Caki2 (cell line): ENCODE measurements around the gene RUNX1. TPM values are rescaled to one million over a fixed set of nuclear protein-coding genes. Genes with fewer than 3 reads are reported as not detected.

ENCODE experiments used
- DNase-seq: peaks from one replicate; pipeline ENCODE4 v3.0.0-alpha.2; 2015; ENCODE audit warnings: low read depth
- in situ Hi-C: cut with HindIII; loops from 2 replicates; pipeline ENCODE4 v1.10.0; 2016; ENCODE audit warnings: low sequenced_read_pairs, low pct_unique_long_range_greater_than_20kb, mixed read lengths
- total RNA-seq: library from RNA; depleted of rRNA; stranded (reverse); fragments of >200 nt; shearing (Covaris generic); gene quantifications from 2 replicates; pipeline ENCODE4 v1.2.3, GENCODE V29; 2014; ENCODE audit warnings: low replicate concordance

RUNX1 gene
- total RNA-seq, 1 experiment from 2014 or later: 4.8 TPM

DNA sequence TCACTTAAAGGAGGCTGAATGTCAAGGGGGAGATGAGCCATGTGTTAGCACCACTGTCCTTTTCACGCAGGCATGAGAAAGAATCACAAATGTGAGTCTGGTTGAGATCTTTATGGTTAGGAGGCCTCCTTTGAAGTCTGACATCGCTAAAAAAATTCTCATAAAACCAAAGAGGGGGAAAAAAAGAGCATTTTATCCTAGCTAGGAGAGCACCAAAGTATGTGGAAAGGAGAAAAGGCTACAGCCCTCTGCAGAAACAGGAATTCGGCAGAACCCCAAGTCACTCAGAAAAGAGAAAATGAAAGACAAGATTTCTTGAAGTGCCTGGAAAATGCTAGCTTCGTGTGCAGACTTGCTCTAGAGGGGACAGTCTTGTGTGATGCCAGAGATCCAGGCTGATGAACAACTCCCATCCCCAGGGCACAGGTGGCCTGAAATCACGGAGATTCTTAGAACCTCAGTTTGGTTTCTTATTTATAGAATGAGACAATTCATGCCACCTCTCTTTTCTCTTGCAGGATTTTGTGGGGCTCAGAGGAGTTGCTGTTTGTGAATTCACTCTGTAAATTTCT is 61.5 kb downstream of the RUNX1 start:
- DNase-seq: no peak
- in situ Hi-C loops: no loop called here

DNA sequence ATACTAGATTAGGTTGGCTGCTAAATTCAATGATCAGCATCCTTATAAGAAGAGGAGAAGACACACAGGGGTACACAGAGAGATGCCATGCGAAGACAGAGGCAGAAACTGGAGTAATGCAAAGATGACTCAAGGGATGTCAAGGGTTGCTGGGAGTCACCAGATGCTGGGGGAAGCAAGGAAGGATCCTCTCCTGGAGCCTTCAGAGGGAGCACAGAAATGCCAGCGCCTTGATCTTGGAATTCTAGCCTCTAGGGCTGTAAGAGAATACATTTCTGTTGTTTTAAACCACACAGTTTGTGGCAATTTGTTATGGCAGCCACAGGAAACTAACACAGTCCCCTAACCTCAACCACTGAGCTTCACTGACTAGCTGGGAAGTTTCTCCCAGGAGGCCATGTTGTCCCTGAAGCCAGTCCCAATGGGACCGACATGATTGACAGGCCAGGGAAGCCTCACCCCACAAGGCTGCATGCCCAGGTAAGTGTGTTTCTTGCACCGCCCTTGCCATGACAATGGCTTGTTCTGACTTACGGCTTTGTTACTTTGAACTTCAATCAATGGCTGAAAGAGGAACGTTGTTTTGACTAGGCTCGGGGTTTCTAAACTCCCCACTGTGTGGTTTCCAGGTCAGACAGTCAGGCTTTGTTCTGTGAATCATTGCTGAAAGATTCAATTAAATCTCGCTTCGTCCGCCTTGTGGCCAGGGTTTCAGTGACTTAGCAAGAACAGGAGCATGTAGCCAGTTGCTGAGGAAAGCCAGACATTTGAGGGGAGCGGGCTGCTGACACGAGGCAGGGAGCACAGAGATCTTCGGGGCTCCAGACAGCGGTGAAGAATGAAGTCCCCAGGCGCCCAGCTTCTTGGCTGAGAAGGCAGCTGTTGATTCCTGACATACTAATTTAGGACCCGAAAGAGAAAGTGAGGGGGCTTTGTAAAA is 62.3 kb downstream of the RUNX1 start:
- in situ Hi-C loops: no loop called here
- DNase-seq: peak; percentile 83

- in situ Hi-C loops: no loop called here
- DNase-seq: no peak
These were observed 64.6 kb downstream of the RUNX1 start for GRCh38 chr21:34984356-34985058.

GRCh38 chr21:34983680-34984086 is 65.4 kb downstream of the RUNX1 start:
- in situ Hi-C loops: no loop called here

DNA sequence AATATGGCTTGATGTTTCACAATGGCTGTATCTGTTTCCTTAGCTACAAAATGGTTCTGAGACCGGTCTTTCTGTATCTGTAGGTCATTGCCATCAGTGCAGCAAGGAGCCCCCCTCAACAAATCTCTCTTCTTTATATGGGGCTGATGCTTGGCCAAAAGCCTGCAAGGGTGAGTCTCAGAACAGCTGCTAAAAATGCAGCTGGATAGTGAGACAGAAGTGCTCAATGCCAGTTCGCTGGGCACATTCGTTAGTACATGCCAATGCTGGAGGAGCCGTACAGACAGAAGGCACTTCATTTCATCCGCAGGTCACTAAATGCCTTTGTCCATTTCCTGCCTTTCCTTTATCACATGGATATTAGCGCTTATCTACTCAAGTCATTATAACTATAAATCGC is 67.3 kb downstream of the RUNX1 start:
- no peak for DNase-seq
- in situ Hi-C loops: no loop called here

More at GRCh38 chr21:34983680-34984086, 65.4 kb downstream of the RUNX1 start:
- DNase-seq: peak; percentile 56

DNA sequence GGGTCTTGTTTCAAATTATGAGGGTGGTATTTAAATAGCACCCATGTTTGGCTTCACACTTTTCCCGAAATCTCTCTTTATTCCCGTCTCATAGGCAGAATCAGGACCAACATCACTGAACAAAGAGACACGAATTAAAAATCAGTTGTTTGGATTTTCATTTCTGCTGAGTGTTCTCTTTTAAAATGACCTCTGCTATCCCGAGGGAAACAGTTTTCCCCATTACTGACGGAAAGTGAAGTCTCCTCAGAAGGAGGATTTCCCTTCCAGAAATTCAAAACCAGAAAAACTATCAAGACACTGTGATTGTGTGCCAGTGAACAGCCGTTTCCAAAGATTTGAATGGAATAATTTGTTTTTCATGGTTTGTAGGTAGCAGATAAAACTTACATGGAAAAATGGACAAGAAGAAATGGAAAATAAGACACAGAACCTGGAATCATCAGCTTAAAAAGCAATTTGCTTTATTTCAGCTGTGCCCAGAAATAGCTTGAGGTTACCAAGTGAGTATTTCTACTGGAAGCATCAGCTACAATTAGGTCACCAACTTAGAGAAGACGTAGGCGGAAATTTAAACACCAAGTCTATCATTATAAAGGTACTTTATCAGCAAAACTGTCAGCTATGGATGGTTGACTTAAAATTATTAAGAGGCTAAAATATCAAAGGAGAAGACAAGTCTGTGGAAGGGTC is 68.5 kb downstream of the RUNX1 start:
- DNase-seq: no peak
- in situ Hi-C loops: no loop called here

DNA sequence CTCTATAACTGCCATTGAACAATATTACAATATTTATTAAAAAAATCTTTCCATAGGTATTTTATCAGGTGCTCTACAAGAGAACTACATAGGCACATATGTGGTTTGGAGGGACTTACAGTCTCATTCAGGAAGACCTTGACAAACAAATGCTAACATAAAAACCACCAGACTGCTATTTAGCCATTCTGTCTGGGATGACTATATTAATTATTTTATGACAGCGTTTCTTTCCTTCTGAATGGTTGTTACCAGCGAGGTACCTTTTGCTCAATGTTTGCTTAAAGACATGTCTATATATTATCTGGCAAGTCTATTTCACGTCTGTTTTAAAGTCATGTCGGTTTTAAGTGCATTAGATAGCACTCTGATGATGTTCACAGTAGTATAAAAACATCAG is 69.7 kb downstream of the RUNX1 start:
- in situ Hi-C loops: no loop called here
- no peak for DNase-seq

DNA sequence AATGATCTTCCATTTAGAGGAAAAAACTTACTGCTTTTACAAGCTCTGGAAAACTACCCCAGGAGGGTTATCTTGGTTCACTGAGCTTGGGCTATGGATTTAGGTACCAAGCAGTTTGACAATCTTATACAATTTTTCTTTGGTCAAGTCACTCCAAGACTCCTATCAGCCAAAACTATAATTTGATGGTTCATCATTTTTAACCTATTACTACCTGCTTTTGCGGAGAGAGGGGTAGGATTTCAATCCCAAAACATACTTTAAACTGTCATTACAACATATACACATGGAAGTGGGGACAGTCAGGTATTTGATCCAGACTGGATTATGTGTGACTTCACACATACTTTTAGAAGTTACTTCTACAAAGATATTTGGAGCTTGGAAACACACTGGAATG is 71.8 kb downstream of the RUNX1 start:
- in situ Hi-C loops: no loop called here
- no peak for DNase-seq

DNA sequence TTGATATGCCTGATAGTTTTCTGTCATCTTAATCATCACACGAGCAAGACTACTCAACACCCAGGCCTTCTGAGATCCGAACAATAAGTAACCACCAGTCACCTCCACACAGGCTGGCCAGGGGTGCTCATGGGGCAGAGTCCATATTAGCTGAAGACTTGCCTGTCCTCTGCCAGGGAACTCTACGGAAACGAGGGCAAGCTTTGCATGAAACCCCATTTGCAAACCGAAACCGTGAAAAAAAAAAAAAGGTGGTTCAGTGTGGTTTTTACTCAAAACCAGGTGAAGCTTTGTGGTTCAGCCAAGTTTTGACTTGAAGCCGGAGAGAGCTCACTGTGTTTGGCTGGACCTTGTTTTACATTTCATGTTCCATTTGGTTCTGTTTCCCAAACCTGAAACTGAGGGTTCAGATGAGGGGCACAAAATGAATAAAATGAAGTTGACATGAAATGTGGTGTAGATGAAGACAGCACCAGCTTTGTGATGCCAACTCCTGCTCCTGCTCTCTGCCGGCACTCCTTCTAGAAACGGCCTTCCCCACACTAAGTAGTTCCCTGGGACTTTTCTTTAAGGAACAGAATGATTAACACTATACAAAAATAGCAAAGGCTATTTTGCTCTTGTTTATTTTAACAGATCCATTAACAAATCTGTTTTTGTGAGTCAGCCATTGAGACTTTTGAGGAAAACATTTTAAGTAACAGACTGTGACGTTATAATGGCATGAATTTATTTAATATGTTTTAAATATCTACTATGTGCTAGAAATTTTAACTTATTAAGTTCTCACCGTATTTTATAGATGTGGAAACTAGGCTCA is 74.7 kb downstream of the RUNX1 start:
- no peak for DNase-seq
- in situ Hi-C loops: no loop called here

GRCh38 chr21:34973685-34974084 is 75.4 kb downstream of the RUNX1 start:
- in situ Hi-C loops: no loop called here
- no peak for DNase-seq

DNA sequence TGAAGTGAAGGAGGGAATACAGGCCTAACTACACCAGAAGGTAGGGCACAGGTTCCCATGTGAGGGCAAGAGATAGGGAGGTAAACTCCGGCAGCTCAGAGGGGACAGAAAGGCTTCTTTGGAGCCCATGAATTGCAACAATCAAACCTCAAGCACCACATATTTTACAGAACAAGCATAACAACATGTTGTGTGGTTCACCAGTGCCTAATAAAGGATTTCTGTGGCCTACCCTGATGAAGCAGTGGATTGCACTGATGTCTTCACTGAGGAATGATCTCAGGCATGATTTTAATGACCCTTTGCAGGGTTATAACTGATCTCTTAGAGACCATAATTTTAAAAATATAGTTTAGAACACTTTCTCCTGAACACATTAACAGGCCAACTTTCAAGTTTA is 77.4 kb downstream of the RUNX1 start:
- no peak for DNase-seq
- in situ Hi-C loops: no loop called here

GRCh38 chr21:34970566-34970965 is 78.5 kb downstream of the RUNX1 start:
- in situ Hi-C loops: no loop called here

DNA sequence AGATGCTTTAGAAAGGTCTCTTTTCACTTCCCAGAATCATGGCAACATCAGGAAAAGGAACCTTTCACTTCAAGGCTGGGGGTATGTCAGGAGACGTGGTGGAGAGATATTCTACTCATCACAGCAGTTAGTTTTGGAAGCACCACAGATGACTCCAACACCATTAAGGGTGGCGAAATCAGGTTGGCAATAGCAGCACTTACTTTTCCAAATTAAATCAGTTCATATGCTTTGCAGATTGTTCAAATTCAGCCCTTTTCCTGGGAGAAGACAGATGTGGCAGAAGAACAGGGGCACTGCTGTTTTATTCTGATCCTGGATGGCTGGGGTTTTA is 79.0 kb downstream of the RUNX1 start:
- no peak for DNase-seq
- in situ Hi-C loops: no loop called here

More at GRCh38 chr21:34970566-34970965, 78.5 kb downstream of the RUNX1 start:
- no peak for DNase-seq

- in situ Hi-C loops: no loop called here
- no peak for DNase-seq
These were observed 79.5 kb downstream of the RUNX1 start for GRCh38 chr21:34969423-34970166.

GRCh38 chr21:34968414-34969333 is 80.4 kb downstream of the RUNX1 start:
- no peak for DNase-seq
- in situ Hi-C loops: no loop called here

GRCh38 chr21:34967509-34968289 is 81.4 kb downstream of the RUNX1 start:
- DNase-seq: peak; percentile 56

More at GRCh38 chr21:34967509-34968289, 81.4 kb downstream of the RUNX1 start:
- in situ Hi-C loops: no loop called here
